GM21619 (cell line): ENCODE measurements around the gene HDAC4.

Experiments
- ATAC-seq: cut with Tn5 transposase; IDR thresholded peaks from one replicate; pipeline ENCODE4 v1.9.1; 2021; ENCODE audit not compliant: unreplicated experiment

HDAC4 gene

DNA sequence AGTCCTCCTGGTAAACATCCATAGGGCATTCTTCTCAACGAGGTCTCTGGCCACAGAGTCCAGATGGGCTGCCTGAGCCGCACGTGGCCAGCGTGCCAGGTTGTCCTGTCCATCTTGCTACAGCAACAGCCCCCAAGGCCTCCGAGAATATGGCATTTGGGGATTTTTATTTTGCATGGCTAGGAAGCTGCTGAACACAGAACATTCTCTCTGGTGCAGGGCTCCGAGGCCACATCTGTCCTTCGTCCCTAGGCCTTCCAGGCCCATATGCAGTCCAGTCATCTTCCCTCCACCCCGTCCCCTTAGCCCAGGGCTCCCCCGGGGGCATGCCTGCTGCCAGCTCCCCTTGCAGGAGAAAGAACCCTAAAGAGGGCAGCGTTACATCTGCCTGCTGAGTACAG, 2.3 kb downstream of the HDAC4 start:
- ATAC-seq, result no peak

DNA sequence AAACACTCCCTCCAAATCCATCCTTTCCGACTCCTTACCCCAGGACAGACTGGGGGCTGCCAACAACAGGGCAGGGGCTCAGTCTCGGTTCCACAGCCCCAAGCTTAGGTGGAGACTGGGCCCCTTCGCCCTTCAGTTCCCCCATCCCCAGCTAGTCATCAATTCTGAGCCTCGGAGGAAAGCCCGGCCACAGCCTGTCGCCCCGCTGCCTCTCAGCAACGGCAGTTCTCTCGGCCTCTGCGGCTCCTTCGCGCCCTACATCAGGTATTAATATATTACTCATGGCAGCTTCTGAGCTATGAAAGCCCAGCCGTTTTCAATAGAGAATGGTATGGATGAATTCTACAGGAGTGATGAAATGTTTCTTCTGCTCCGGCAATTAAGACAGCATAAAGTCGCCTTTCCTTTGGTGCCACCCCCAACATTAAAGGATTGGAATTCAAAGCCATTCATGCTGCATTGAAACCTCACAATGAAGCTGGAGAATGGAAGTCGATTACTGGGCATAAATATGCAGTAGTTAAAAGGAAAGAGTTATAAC, 2.8 kb downstream of the HDAC4 start:
- no peak for ATAC-seq

DNA sequence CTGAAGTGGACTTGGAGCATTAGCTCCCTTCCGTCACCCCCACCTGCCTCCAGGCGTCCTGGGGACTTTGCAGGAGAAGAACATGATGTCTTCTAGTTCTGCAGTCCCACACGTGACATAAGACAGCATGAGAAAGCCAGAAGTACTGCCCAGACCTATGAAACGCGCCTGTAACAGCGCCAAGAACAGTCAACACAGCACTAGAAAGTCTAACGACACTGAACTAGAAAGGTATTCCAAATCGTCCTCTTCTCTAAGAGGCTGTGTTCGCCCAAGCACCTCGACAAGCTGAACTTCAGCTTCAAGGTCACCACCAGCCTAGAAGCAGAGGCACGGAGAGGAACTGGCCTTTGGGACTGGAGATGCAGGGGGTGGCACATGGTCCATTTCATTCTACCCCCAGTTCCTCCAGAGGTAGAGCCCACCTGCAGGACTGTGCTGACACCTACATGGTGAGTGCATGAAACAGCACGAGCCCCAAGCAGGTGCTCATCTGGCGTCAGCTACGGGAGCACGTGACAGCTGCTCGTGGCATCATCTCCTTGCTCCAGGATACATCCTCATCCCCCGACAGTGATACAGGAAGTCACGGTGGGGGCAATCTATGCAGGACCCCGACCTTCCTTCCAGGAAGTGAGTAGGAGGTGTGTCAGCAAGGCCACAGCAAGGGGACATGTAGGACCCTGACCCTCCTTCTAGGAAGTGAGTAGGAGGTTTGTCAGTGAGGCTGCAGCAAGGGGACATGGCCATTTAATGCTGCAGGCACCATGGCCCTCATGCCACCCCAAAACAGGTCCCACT, 3.7 kb downstream of the HDAC4 start:
- ATAC-seq, result no peak

DNA sequence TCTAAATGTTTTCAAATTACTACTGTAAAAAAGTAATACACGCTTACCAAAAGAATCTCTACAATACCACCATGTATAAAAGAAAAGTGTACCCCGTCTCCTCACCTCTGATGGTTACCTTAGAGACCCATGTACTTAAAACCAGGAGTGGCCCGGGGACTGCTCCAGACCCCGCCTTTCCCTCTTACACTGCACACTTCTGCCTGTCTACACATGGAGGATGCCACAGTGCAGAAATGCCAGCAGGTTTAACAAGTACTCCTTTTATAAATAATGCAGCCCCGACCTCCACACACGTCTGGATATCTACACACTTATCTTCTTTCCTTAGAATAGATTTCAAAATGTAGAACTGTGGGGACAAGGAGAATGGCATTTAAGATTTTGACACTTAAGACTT, 5.3 kb downstream of the HDAC4 start:
- ATAC-seq, result no peak

DNA sequence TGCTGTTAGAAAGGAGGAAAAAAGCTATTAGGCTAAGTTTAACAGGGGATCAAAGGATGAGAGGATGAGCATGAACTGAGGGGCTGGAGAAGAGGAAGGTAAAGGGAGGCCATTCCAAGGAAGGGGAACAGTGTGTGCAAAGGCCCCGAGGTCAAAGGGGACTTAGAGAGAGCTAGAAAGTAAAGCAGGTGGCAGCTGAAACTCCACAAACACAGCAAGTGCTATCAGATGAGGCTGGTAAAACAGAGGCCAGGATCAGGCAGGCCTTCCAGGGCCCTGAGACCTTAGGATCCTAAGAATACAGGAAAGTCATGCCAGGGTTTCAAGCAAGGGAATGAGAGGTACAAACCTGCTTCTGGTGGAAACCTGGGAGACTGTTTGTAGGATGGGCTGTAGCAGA, 5.8 kb downstream of the HDAC4 start:
- no peak for ATAC-seq

DNA sequence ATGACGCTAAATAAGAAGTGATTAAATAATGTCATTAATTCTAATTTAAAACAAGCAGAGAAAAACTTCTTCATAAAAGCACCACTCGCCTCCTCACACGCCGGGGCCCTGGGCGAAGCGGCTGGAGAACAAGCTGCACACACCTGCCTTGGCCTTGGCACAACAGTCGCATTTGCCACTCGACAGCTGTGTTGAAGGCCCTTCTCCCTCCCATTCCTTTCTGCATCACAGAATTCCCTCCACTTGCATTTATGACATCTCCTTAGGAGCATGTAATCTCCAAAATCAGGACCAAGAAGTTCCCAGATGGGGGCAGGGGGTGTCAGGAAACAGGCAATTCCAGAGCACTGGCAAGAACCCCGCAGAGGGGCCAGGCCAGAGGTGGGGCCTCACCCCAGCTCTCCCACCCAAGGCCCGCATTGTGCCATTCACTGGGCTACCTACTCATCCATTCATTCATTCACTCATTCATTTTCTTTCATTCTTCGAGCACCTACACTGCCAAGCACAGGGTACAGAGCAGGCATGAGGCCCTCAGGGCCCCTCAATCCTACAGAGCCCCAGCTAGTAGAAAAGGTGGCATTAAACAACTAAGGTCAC, 6.4 kb downstream of the HDAC4 start:
- ATAC-seq, result no peak

DNA sequence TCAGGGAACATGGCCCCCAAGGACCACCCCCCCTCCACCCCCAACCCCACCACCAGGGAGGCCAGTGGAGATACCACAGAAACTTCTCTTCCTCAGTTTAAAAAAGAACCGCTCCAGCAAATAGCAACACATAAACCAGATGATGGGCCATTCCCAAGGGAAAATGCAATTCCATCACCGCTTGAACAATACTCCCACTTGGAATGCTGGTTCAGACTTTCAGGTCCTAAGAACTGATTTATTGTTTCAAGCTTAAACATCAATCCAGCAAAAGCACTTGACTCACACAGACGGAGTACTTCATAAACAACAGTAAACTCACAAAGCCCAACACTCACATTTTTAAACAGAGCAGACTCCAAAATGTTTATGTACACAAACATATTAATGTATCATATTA, 6.9 kb downstream of the HDAC4 start:
- no peak for ATAC-seq

DNA sequence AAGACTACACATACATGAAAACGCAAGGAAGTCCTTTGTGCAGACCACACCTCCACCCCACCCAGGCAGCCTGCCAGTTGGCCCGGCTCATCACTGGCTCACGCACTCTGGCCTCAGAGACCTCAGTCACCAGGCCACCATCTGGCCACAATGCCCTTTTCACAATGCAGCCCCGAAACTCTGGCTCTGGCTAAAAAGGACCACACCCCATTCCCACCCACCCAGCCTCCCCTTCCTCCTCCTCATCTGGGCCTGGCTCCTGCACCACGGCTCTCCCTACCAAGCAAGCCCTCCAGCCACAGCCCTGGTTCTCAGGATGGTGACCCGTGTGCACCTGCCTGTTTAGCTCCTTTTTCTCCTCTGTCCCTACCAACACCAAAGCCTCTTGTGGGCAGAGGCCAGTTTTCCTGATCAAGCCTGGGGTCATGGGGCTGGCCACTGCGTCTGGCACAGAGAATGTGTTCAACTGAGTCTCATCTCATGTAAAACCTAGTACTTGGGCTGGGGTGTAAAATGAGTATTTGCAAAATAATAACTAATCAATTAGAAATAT, 7.4 kb downstream of the HDAC4 start:
- no peak for ATAC-seq

DNA sequence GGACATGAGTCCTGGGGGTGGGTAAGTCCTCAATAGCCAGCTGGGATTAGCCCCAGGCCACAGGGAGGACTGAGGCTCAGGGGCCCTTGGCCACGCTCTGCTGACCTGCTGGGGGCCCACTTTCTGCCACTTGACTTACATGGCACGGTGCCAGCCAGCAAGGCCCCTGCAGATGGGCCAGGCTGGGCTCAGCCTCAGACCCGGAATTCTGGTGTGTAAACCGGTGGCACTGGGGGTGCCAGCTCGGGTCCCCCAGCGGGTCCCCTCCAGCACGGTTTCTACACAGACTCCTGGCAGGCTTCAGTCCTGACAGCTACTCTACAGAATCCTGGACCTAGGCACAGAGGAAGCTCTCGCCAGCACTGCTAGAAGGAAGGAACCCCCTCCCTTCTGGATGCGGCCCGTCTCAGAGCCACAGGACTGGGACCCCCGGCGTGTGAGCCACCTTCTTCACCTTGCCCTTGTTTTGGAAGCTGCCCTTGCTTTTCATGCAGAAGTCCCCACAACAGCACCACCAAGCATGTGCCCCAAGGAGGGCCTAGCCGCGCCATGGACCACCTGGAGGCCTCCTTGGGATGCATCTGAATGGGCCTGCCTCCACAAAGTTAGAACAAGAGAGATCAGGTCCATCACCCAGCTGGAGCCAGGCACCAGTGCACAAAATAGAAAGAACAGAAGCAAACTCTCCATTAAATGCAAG, 8.0 kb downstream of the HDAC4 start:
- no peak for ATAC-seq

DNA sequence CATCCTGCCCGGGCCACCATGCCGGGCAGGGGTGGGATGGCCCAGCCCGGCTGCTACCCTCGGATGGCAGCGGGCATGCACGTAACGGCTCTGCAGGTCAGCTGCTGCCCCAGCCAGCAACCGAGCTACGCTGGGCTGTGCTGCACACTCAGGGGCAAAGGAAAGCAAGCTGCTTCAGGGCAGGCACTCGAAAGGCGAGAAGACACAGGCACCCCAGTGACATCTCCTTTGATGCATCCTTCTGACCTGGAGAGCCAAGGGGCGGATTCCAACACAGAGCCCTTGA, 8.8 kb downstream of the HDAC4 start:
- no peak for ATAC-seq

DNA sequence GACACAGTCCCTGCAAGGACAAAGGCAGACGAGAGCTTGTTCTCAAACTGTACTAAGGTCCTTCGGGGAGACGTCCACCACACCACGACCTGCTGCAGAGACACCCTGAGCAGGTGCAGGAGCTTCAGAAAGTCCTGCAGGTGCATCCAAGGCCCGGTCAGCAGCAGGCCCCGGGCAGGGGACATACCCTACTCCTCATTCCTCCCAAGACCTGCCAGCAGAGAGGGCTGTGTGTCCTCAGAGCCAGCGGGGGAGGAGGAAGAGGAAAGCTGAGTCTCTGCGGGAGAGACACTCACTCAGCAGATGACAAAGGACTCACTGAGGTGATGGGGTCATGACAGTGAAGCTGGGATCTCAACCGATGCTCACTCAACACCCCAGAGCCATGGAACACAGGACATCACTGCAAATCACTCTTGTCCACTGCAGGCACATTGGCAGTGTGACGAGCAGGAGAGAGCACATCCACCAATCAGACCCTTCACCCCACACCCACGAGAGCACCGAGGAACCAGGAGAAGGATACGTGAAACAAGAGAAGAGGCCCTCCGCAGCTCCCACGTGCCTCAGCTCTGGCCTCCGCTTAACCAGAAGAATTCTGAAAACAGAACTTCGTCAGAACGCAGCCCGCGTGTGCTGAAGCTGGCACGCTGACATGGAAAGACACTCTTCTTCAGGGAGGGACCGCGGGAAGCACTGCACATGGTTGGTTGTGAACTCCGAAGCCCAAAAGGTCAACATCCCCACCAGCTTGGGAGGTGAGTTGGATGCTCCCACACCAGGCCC, 9.3 kb downstream of the HDAC4 start:
- ATAC-seq, result no peak

DNA sequence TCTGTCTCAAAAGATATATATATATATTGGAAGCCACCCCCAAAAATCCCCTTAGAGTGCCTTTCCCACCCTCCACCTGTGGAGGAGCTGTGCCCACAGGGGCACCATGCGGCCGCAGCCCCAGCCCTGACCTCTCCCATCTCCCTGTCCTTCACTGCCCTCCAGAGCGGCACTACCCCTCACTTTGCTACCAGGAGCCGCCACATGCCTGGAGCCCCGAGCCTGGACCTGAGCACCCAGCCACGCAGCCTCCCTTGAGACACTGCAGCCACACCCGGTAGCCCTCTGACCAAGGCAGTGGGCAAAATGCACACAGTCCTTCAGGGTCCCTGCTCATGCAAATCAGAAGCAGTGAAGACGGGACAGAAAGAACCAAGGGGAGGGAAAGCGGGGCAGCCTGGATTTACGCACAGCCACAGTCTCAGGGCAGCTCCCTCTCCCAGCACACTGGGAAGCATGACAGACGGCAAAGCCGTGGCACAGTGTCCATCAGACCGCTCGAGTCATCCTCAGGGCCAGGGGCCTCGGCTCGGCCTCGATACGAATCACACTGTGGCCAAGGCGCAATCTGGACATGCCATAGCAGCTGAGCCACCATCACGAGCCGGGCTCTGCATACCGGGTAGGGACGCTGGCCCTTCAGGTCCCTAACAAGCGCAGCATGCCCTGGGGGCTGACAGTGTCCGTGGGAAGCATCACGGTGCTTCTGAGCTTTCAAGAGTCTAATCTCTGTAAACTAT, 10.1 kb downstream of the HDAC4 start:
- no peak for ATAC-seq

DNA sequence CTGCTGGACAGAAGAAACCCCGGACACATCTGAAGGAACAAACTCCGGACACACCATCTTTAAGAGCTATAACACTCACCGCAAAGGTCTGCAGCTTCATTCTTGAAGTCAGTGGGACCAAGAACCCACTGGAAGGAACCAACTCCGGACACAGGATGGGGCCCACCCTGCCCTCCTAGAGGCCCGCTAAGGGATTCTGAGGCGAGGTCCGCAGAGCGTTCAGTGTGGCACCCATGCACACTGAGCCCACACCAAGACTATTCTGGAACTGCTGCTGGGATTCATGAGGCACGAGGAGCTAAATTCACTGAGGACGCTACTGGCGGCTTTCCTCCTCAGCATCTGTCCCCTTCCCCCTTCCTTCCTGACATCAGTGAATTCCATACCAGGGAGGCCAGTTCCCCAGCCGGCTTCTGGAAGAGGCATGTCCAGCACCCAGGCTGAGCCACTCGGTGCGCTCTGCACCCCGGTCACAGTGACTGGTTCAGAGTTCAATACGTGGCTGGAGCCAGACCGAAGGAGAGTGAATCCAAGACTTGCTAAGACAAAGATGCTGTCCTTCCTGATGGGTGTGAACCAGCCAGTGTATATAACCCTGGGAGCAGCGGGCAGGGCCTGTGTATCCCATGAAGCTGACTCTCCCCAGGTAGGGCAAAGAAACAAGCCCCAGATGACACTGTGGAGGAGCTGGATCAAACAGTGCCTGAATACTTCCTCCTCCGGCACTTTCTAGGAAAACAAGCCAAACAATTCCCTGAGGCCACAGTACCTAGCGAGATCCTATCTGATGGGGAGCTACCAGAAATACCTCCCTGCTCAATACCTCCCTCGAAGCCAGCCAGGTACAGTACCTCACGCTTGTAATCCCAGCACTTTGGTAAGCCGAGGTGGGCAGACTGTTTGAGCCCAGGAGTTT, 11.1 kb downstream of the HDAC4 start:
- no peak for ATAC-seq

DNA sequence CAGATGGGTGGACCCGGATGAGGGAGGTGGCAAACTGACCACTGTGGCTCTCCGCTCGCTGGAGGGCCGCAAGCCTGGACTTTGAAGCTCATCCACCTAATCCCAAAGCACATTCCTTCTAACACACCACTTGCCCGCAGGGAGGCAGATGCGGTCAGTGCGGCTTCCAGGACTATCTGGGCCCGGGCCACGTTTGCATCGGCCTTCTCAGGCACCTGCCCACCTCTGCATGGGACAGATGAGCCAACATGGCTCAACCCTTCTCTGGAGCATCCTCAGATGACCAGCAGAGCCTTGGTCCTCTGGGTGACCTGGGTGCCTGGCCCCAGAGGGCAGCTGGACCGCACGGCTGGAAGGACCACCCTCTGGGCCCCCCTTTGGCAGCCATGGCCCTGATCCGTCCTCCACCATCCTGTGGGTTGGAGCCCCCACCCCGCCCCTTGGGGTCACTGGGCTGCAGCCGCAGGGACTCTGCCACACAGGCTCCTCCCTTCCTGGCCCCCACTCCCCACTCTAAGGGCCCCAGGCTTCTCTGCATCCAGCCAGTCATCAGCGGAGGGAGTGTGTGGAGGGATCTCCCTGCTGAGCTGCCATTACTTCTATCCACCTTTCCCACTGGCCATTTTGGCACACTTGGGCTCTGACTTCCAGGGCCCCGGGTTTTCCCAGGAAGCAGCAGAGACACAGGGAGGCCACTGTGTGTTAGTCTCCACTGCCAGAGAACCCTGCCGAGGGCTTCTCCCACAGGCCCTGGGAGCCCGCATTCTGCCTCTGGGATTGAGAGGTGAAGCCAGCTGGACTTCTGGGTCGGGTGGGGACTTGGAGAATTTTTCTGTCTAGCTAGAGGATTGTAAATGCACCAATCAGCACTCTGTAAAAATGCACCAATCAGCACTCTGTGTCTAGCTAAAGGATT, 12.3 kb downstream of the HDAC4 start:
- no peak for ATAC-seq

DNA sequence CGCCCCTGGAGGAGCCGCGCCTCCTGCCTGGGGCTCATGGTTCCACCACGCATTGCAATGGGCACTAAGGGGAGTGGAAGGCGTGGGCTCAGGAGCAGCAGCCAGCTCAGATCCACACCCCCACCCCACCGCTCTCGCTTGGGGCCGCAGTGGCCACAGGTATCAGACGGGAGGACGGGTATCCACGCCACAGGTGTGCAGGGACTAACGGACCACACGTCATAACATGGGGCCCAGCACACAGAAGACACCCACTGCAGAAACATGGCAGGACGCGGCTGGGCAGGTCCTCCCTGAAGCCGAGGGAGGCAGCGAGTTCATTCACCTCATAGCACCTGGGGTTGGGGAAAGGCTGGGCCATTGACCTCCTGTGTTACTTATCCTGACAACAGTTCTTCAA, 13.0 kb downstream of the HDAC4 start:
- ATAC-seq, result no peak

DNA sequence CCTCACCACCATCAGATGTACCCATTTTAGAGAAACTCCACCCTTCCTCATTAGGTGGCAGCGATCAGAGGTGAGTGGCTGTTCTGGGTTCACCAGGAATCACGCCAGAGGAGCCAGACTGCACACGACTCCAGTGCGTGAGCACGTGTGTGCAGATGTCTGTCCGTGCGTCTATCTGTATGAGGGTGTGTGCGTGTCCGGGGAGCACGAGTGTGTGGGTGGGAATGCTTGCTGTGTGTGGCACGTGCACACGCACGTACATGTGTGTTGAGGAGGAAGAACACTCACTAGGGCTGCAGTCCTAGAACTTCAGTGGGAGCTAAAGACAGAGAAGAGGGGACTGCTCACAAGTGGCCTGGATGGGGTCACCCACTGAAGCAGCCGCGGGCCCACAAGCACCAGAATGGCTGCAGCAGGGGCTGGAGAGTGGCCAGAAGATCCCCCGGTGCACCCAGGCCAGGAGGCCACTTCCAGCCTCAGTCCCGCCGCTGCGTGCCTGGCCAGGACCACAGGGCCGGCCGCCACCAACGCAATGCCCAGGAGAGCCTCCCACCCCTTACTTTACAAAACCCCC, 13.9 kb downstream of the HDAC4 start:
- ATAC-seq, result no peak

DNA sequence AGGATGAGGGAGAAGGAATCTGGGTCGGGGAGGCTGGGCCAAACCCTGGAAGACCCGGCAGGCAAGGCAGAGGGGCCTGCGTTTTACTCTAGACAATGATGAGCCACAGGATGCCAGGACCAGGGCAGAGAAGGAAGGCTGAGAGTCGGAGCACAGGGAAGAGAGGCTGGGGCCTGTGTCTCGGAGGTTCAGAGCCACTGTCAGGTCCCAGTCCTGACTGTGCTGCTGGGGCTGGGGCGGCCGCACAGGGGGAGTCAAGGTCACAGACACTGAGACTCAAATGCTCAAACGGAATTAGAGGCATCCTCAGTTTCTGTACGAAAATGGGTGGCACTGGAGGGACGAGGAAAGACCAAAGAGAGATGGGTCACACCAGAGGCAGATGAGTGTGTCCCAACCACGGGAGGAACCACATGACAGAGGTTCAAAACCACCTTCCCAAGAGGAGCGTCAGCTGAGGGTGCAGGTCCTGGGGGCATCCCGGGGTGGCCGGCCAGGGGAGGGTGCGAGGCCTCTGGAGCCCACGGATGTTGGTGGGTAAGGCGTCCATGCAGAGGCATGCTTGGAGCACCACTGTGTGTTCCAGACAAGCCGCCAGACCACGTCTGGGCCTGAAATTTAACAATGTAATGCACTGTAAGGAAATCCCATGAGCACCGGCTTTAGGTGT, 14.7 kb downstream of the HDAC4 start:
- no peak for ATAC-seq
